Lower leg skin (tissue), 4 donors: ENCODE data around the gene POLR1D. TPM values are rescaled to one million over a fixed set of nuclear protein-coding genes. Genes with fewer than 3 reads are reported as not detected.

ENCODE experiments used
- DNase-seq, 2 donors: peaks; one replicate each; pipeline ENCODE4 v3.0.0-alpha.2; 2019; ENCODE audit warnings: low spot score in 2 of 2
- H3K4me3 ChIP-seq: fragments of 200-600 bp; sonication (generic); 2 replicates; pipeline ENCODE4 v1.5.1; 2017; ENCODE audit warnings: mild to moderate bottlenecking, low read depth; ENCODE audit not compliant: poor library complexity, severe bottlenecking
- CTCF ChIP-seq, 3 donors: fragments of 450-650 bp; IDR thresholded peaks; one replicate each; pipeline ENCODE4 v1.5.1; 2016; ENCODE audit warnings: antibody characterized with exemption in 3 of 3, mild to moderate bottlenecking in 3 of 3, moderate library complexity in 2 of 3
- POLR2A ChIP-seq, 2 donors: fragments of 450-650 bp; IDR thresholded peaks; one replicate each; pipeline ENCODE4 v1.6.1; 2016 to 2017; ENCODE audit warnings: antibody characterized with exemption in 2 of 2, mild to moderate bottlenecking in 1 of 2, moderate library complexity in 1 of 2
- WGBS, 2 donors: methylation state at CpG; one replicate each; pipeline ENCODE4 v1.1.5; 2018; 5-methylcytosine and 5-hydroxymethylcytosine counted together
- intact Hi-C: fragments of 100-400 bp; cut with DNase I; formaldehyde crosslinking; loops from one replicate; pipeline ENCODE4 v1.15.0; 2023; ENCODE audit warnings: low total_unique reads
- total RNA-seq, 4 donors: library from RNA; depleted of rRNA; stranded (reverse); fragments of >200 nt; gene quantifications; one replicate each; pipeline ENCODE4 v1.1.0, GENCODE V29; 2016

The POLR1D gene
- total RNA-seq, 4 donors from 2014 or later = 130 to 280 (median 214) TPM

GRCh38 chr13:27635266-27635665 is 13.6 kb downstream of the POLR1D start:
- no peak overlapping the region for H3K4me3 ChIP-seq
- intact Hi-C loops = no loop called here
- no peak for DNase-seq
- WGBS, 2 donors = 82 to 86% methylated on average over 1 of the region's 1 CpG
- TF ChIP-seq POLR2A (IDR thresholded peaks at IDR 0.05) = no peak
- TF ChIP-seq CTCF (IDR thresholded peaks at IDR 0.05) = no peak

GRCh38 chr13:27636589-27637288 is 15.0 kb downstream of the POLR1D start:
- H3K4me3 ChIP-seq = no peak overlapping the region
- no peak for DNase-seq
- TF ChIP-seq CTCF (IDR thresholded peaks at IDR 0.05) (no peak), POLR2A (IDR thresholded peaks at IDR 0.05) (no peak)
- intact Hi-C loops = no loop called here
- WGBS, 2 donors = 40 to 42% methylated on average over 6 of the region's 6 CpGs

- no peak for DNase-seq
- H3K4me3 ChIP-seq = no peak overlapping the region
- intact Hi-C loops = no loop called here
- WGBS, 2 donors = 90 to 97% methylated on average over 1 of the region's 1 CpG
- TF ChIP-seq POLR2A (IDR thresholded peaks at IDR 0.05) = no peak
- no peak for TF ChIP-seq CTCF (IDR thresholded peaks at IDR 0.05)
These were observed 15.6 kb downstream of the POLR1D start for GRCh38 chr13:27637289-27637626.

- WGBS, 2 donors = 88 to 90% methylated on average over 1 of the region's 1 CpG
- intact Hi-C loops = no loop called here
- TF ChIP-seq POLR2A (IDR thresholded peaks at IDR 0.05) (no peak), CTCF (IDR thresholded peaks at IDR 0.05) (no peak)
- H3K4me3 ChIP-seq = no peak overlapping the region
- no peak for DNase-seq
These were observed 16.3 kb downstream of the POLR1D start for GRCh38 chr13:27638001-27638400.

DNA sequence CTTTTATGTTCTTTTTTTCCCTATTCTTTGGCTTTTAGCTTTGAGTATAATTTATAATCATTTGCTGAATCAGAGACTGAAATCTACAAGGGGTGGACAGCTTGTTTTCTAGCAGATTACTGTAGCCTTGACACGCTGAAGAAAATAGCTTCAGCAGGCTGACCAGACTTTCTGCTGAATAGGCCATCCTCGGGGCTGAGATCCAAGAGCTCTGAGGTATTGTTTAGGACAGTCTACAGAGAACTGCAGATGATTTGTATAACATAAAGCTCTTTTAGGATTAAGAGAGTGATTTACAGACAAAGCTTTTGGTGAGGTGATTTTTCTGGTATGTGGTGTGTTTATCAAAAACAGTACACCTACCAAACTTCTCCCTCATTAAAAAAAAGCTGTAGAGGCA is 16.8 kb downstream of the POLR1D start:
- DNase-seq = no peak
- intact Hi-C loops = no loop called here
- WGBS, 2 donors = 24 to 36% methylated on average over 2 of the region's 2 CpGs
- no peak overlapping the region for H3K4me3 ChIP-seq
- no peak for TF ChIP-seq POLR2A (IDR thresholded peaks at IDR 0.05)
- TF ChIP-seq CTCF (IDR thresholded peaks at IDR 0.05) = no peak

DNA sequence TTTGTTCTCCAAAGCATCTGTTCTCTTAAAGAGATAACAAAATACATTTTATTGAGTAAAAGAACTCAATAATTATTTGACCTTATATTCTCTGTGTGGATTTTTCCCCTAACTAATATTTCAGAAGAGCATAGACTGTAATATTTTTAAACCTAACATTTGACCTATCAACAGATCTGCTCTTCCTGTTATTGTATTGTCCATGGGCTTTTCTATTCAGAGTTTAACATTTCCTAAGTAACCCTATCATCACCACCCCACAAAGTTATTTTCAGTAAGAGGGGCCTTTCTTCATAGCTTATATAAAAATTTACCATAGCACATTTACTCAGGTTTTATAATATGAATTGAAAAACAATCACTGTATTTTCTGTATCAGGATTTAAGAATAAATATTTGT is 17.5 kb downstream of the POLR1D start:
- H3K4me3 ChIP-seq = no peak overlapping the region
- TF ChIP-seq POLR2A (IDR thresholded peaks at IDR 0.05) (no peak), CTCF (IDR thresholded peaks at IDR 0.05) (no peak)
- DNase-seq = no peak
- intact Hi-C loops = no loop called here
